ENCODE measurements around the gene ERI3. TPM values are rescaled to one million over a fixed set of nuclear protein-coding genes. Genes with fewer than 3 reads are reported as not detected.
A peak's percentile ranks its signal among the peaks of the same experiment; 100 is the strongest.

ERI3 gene
- total RNA-seq, 1 experiment from 2014 or later, result 93.3 TPM

GRCh38 chr1:44262816-44263567 is 92.1 kb downstream of the ERI3 start:
- no peak for DNase-seq (ENCODE audit: low read depth)

DNA sequence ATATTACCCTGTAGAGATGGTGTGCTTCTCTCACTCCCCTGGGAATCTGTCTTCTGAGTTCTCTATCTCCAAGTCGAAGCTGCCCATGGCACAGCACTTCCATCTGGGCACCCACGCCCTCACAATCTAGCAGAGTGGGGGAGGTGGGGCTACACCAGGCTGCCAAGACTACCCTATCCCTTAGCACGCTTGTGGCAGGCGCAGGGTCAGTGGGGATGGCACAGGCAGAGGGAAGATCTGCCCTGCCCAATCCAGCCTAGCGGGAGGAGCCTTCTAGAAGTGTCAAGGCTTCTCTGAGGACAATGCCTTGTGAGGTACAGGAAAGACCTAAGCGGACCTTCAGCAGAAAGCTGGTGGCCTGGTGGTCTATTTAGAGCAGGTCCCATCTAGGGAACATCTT is 92.6 kb downstream of the ERI3 start:
- DNase-seq (ENCODE audit: low read depth), result no peak

GRCh38 chr1:44261962-44262361 is 93.1 kb downstream of the ERI3 start:
- DNase-seq (ENCODE audit: low read depth), result no peak

GRCh38 chr1:44261171-44261817 is 93.8 kb downstream of the ERI3 start:
- no peak for DNase-seq (ENCODE audit: low read depth)

- DNase-seq (ENCODE audit: low read depth), result no peak
Observed at GRCh38 chr1:44260792-44261170, 94.3 kb downstream of the ERI3 start.

- no peak for DNase-seq (ENCODE audit: low read depth)
Observed at GRCh38 chr1:44259090-44259489, 96.0 kb downstream of the ERI3 start.

DNA sequence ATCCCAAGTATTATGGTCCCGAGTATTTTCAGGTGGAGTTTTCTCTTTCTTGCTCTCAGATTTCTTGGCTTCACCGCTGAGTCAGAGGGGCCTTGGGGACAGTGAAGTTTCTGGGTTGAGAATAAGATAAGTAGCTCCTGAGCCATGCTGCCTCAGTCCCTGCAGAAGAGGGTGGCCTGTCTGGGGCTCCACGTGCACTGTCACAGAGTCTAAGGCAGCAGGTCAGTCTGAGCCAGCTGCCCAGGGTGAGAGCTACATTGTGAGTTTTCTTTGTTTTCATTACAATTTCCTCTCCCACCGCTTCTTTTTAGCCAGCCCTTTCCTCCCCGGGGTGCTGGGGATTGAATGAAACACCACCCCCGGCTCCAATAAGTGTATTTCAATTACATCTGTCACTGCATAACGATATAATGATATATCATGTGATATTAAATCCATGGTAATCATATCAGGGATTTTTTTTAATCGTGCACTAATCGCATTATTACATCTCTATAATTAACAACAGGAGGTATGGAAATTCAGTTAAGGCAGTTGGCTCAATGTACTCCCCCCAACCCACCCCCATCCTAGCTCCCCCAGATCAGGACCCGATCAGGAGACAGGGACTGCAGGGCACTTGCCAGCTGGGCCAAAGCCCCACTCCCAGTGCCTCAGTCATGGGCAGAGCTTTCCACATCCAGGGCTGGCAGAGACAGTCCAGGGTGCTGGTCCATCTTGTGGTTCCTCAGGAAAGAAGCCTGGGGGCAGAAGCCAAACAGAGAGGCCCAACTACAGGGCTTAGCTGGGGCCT is 98.1 kb downstream of the ERI3 start:
- DNase-seq (ENCODE audit: low read depth), result no peak

DNA sequence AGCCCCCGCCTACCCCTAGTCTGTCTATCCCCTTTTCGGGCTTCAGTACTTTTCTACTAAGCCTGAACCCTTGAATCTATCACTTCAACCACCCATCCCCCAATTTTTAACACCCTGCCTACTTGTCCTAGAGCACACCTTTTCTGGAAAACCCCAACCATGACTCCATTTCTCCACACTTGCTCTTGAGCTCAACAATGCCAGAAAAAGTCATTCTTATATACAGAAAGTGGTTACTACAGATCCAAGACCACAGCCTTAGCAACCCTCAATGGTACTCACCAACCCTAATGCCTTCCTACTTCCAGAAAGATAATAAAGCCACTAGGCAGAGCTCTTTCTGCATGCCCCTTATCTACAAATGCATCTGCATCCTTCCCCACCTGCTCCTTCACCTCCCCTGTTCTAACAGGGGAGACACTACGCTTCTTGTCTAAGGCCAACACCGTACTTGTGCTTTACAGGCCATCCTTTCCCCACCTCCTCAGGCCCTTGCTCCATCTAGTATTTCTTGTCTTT is 100.6 kb downstream of the ERI3 start:
- no peak for DNase-seq (ENCODE audit: low read depth)

DNA sequence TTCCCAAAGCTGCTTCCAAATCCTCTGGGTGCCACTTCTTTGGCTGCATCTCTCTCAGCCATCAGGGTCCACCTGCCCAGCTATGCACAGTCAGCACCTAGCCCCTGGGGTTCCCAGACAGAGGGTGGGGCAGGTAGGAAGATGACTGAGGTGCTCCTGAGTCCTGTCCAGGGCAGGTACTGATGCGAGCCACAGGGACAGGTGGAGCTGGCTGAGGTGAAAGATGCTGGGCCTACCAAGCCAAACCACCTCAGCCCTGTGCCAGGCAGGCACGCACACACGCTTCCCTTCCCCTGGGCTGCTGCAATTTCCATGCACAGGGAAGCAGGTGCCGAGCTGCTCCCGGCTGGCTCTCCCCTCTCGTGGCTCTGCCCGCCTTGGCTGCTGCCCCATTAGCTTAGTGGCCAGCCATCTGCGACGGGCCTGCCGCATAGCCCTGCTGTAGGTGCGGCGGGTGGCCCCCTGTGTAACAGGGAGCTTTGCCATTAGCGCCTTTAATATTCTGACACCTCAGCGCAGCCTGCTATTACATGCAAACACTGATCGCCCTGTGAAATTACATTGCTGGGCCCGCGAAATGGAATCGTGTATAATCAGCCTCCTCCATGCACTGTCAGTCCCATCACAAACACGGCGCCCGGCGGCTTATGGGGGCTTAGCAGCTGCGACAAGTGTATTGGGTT is 102.9 kb downstream of the ERI3 start:
- no peak for DNase-seq (ENCODE audit: low read depth)

DNA sequence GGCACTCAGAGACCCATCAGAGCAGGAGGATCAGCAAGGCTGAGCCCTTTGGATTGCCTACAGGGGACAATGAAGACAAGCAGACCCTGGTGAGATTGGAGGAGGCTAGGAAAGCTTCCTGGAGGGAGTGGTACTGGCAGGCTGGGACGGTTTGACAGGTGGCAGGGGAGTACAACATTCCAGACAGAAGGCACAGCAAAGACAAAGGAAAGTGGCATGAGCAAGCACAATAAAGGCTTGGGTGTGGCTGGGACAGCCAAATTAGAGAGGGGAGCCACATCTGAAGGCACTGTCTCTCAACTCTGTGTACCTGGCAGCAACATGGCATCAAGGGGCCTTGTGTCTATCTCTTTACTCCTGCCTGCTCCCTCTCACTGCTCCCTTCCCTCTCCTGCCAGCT is 103.6 kb downstream of the ERI3 start:
- DNase-seq (ENCODE audit: low read depth), result no peak

GRCh38 chr1:44250068-44250781 is 104.8 kb downstream of the ERI3 start:
- no peak for DNase-seq (ENCODE audit: low read depth)

DNA sequence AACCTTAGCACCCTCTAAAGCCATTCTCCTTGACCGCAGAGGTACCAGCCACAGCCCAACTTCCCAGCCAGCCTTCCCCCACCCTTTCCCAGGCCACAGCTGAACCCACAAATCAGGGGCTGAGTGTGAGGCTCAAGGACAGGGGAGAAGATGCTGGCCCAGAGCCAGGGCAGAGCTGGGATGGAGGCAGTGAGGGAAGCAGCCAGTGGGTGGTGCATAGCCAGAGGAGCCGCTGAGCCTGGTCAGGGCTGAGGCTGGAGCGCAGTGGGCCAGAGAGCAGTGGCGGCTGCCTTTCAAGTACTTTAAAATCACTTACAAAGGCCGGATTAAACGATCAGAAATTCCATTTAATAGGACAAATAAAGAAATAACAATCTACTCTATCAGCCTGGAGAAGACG is 105.5 kb downstream of the ERI3 start:
- no peak for DNase-seq (ENCODE audit: low read depth)

DNA sequence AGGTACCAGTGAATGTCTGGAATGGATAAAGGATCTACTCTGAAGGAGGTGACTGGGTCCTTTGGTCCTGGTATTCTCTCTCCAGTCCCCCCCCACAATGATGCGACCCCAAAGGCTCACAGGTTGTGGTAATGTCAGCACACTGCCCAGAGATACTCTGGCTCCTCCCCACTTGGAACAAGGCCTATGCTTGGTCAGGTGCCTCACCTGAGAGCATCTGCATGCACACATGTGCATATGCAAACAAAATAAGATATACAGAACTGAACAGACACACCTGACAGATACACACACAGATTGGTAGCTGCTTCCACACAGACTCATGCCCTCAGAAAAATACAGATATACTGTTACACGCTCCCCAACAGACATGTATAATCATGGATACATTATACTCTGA is 108.3 kb downstream of the ERI3 start:
- no peak for DNase-seq (ENCODE audit: low read depth)

- no peak for DNase-seq (ENCODE audit: low read depth)
Observed at GRCh38 chr1:44244986-44245385, 110.1 kb downstream of the ERI3 start.

DNA sequence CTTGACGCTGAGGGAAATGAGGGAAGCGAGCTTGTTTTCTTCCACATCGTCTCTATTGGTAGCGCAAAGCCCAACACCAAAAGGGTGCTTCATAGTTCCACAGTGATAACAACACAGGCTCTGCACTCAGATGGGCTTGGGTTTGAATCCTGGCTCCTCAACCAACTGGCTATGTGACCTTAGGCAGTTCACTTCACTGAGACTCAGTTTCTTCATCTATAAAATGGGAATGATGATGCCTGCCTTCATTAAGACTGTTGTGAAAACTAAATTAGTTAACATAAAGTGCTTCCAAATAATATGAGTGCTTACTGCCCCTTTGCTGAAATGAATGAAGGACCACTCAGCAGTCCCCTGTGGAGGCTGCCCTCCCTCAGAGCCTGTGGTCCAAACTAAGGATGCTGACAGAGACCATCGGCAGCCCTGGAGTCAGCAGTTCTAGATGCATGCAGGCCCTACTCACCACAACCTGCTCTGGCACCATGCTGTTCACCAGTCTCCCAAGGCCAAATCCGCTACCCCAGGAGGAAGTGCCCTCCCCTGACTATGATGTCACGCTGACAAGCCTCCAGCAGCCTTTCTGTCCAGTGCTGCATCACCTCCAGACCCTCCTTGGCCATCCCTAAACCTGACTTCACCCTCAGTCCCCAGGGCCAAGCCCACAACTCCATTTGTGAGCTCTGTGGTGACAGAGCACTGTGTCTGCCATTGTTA is 111.1 kb downstream of the ERI3 start:
- DNase-seq (ENCODE audit: low read depth), result no peak

DNA sequence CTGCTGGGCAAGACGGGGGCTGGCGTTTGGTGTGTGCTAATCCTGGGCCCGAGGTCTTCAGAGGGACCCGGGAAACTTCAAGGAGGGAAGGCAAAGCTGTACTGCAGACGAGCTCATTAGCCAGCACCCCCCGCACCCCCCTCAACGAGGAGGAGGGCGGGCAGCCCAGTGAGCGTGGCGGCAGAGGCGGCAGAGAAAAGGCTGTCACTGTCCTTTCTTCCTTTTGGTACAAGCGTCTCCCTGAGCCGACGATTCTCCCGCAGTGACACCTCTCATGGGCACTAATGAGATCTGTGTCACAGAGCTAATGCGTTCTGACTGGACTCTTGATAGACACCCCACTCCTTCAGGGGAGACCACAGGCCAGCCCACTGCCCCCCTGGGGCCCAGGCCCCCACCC is 112.3 kb downstream of the ERI3 start:
- DNase-seq (ENCODE audit: low read depth), result no peak

DNA sequence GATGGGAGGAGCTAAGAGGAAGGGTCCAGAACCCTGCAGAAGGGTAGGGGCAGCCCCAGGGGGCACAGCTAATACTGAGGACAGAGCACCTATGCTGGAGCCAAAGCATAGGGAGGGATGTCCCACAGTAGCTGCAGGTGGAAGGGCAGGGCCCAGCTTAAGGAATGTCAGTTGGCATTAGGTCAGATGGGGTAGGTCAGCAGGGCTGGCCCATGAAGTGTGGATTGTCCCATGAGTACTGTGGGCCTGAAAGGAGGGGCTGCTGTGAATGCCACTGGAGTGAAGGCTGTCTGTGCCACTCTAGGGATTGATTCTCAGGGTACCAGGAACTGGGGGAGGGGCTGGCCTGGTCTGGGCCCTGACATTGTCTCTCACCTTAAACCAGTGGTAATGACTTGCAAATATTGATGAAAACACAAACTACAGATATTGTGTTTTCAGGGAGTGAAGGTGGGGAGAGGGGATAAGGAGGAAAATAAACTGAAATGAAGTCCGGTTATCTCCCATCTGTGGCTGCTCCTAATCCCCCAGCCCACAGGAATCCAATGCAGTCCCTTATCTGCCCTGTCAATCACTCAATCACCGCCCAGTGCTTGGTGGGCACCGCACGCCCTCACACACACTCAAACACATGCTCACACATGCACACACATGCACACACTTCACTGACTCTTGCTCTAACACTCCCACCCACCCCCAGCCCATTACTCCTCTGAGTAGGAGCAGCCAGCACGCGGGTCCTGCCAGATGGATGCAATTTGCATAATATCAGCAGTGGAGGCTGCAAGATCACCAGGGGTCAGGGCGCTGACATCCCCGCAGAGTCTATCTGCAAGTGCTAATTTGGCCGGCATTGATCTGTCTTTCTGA is 114.0 kb downstream of the ERI3 start:
- DNase-seq (ENCODE audit: low read depth), result no peak

GRCh38 chr1:44239961-44240371 is 115.1 kb downstream of the ERI3 start:
- no peak for DNase-seq (ENCODE audit: low read depth)

- peak; percentile 16 for DNase-seq (ENCODE audit: low read depth)
Observed at GRCh38 chr1:44239331-44239960, 115.6 kb downstream of the ERI3 start.
